ENCODE measurements around the gene PLEK2.

- TF ChIP-seq SNAI2 (CRISPR knock-in tag; IDR thresholded peaks at IDR 0.05) (no peak), PATZ1 (CRISPR knock-in tag; IDR thresholded peaks at IDR 0.05; ENCODE audit: borderline replicate concordance) (no peak), RARB (CRISPR knock-in tag; IDR thresholded peaks at IDR 0.05) (no peak), POU6F1 (CRISPR knock-in tag; IDR thresholded peaks at IDR 0.05; ENCODE audit: borderline replicate concordance, low read depth) (no peak), CREB5 (CRISPR knock-in tag; IDR thresholded peaks at IDR 0.05; ENCODE audit: low read depth) (no peak), ZNF565 (CRISPR knock-in tag; conservative IDR thresholded peaks at IDR 0.05; ENCODE audit: low read depth) (no peak), ARNTL (CRISPR knock-in tag; IDR thresholded peaks at IDR 0.05; ENCODE audit: borderline replicate concordance, low read depth) (no peak), CSRNP3 (CRISPR knock-in tag; IDR thresholded peaks at IDR 0.05) (no peak), ZC3H10 (CRISPR knock-in tag; IDR thresholded peaks at IDR 0.05) (no peak), TOX (CRISPR knock-in tag; IDR thresholded peaks at IDR 0.05; ENCODE audit: borderline replicate concordance) (no peak), ZFP30 (CRISPR knock-in tag; IDR thresholded peaks at IDR 0.05) (no peak), ZFP3 (CRISPR knock-in tag; IDR thresholded peaks at IDR 0.05) (no peak)
Observed at GRCh38 chr14:67389275-67389674, 22.7 kb downstream of the PLEK2 start.
